Neural cell (in vitro differentiated cells): ENCODE results near the gene CD27. TPM values are rescaled to one million over a fixed set of nuclear protein-coding genes. Genes with fewer than 3 reads are reported as not detected.

Experiments
- H2AFZ ChIP-seq: fragments of 200-600, 300-800 bp; sonication (generic), shearing (Covaris generic); 2 replicates; pipeline ENCODE4 v1.6.0; 2014; ENCODE audit warnings: low read depth, mild to moderate bottlenecking, antibody characterized with exemption, low read length, moderate library complexity
- H3F3A ChIP-seq: fragments of 200-600 bp; shearing (Covaris generic); 2 replicates; pipeline ENCODE4 v1.6.1; 2016; ENCODE audit warnings: mild to moderate bottlenecking, moderate library complexity, mixed read lengths, antibody characterized with exemption, low read length; ENCODE audit not compliant: insufficient read depth, poor library complexity, severe bottlenecking
- H3K27ac ChIP-seq: fragments of 200-600, 300-800 bp; sonication (generic), shearing (Covaris generic); 2 replicates; pipeline ENCODE4 v1.5.1; 2014; ENCODE audit warnings: mild to moderate bottlenecking, low read length, moderate library complexity
- H3K27me3 ChIP-seq: fragments of 300-800, 200-600 bp; sonication (generic), shearing (Covaris generic); 2 replicates; pipeline ENCODE4 v1.6.0; 2014; ENCODE audit warnings: mild to moderate bottlenecking, low read depth, low read length, moderate library complexity; ENCODE audit not compliant: insufficient read depth
- H3K36me3 ChIP-seq: fragments of 300-800, 200-600 bp; sonication (generic), shearing (Covaris generic); 2 replicates; pipeline ENCODE4 v1.5.1; 2014; ENCODE audit warnings: mild to moderate bottlenecking, antibody characterized with exemption, low read length, moderate library complexity; ENCODE audit not compliant: insufficient read depth
- H3K4me2 ChIP-seq: fragments of 300-800, 200-600 bp; sonication (generic), shearing (Covaris generic); 2 replicates; pipeline ENCODE4 v1.6.0; 2014; ENCODE audit warnings: mild to moderate bottlenecking, low read length
- H3K4me3 ChIP-seq: fragments of 300-800, 200-600 bp; sonication (generic), shearing (Covaris generic); 2 replicates; pipeline ENCODE4 v1.5.1; 2014; ENCODE audit warnings: mild to moderate bottlenecking, low read length, moderate library complexity
- H3K79me2 ChIP-seq: fragments of 200-600 bp; shearing (Covaris generic); replicated peaks from 2 replicates; pipeline ENCODE4 v1.6.0; 2014; ENCODE audit warnings: mild to moderate bottlenecking, low read length, moderate library complexity; ENCODE audit not compliant: insufficient read depth
- H3K9ac ChIP-seq: fragments of 300-800, 200-600 bp; sonication (generic), shearing (Covaris generic); 2 replicates; pipeline ENCODE4 v1.6.1; 2016; ENCODE audit warnings: mild to moderate bottlenecking, low read length, mixed read lengths
- H3K9me2 ChIP-seq: fragments of 200-600 bp; shearing (Covaris generic); 2 replicates; pipeline ENCODE4 v1.6.1; 2016; ENCODE audit warnings: mild to moderate bottlenecking, low read length, mixed read lengths; ENCODE audit not compliant: insufficient read depth
- H3K9me3 ChIP-seq: fragments of 200-600, 300-800 bp; sonication (generic), shearing (Covaris generic); 2 replicates; pipeline ENCODE4 v1.6.1; 2016; ENCODE audit warnings: mild to moderate bottlenecking, mixed run types, low read length, moderate library complexity, mixed read lengths
- H4K20me1 ChIP-seq: fragments of 200-600 bp; shearing (Covaris generic); 2 replicates; pipeline ENCODE4 v1.6.1; 2016; ENCODE audit warnings: mild to moderate bottlenecking, mixed run types; ENCODE audit not compliant: insufficient read depth
- CTCF ChIP-seq: fragments of 450-650 bp; IDR thresholded peaks from 2 replicates; pipeline ENCODE4 v1.5.1; 2014; ENCODE audit warnings: antibody characterized with exemption, mild to moderate bottlenecking, moderate library complexity; ENCODE audit not compliant: poor library complexity, severe bottlenecking
- EP300 ChIP-seq: fragments of 450-650 bp; conservative IDR thresholded peaks from 2 replicates; pipeline ENCODE4 v1.6.1; 2014; ENCODE audit warnings: antibody characterized with exemption, mild to moderate bottlenecking, moderate library complexity; ENCODE audit not compliant: poor library complexity, severe bottlenecking
- EZH2 ChIP-seq: fragments of 200-600, 300-800 bp; shearing (Covaris generic), sonication (generic); IDR thresholded peaks from 2 replicates; pipeline ENCODE4 v1.6.1; 2014; ENCODE audit warnings: antibody characterized with exemption, low read length, borderline replicate concordance, mild to moderate bottlenecking; ENCODE audit not compliant: insufficient read depth, poor library complexity, severe bottlenecking
- MXI1 ChIP-seq: fragments of 450-650 bp; conservative IDR thresholded peaks from 2 replicates; pipeline ENCODE4 v1.6.1; 2014; ENCODE audit warnings: antibody characterized with exemption, mild to moderate bottlenecking; ENCODE audit not compliant: poor library complexity, severe bottlenecking
- POLR2AphosphoS5 ChIP-seq: IDR thresholded peaks from 2 replicates; pipeline ENCODE4 v1.6.1; 2012
- RAD21 ChIP-seq: fragments of 450-650 bp; conservative IDR thresholded peaks from 2 replicates; pipeline ENCODE4 v1.6.1; 2014; ENCODE audit warnings: antibody characterized with exemption, mild to moderate bottlenecking, moderate library complexity
- REST ChIP-seq: IDR thresholded peaks from 2 replicates; pipeline ENCODE4 v1.6.1; 2012; ENCODE audit warnings: borderline replicate concordance
- SMC3 ChIP-seq: fragments of 450-650 bp; conservative IDR thresholded peaks from 2 replicates; pipeline ENCODE4 v1.6.1; 2014; ENCODE audit warnings: antibody characterized with exemption, mild to moderate bottlenecking, moderate library complexity; ENCODE audit not compliant: poor library complexity
- TAF1 ChIP-seq: IDR thresholded peaks from 2 replicates; pipeline ENCODE4 v1.6.1; 2012; ENCODE audit warnings: low read depth
- polyA minus RNA-seq: library from RNA; depleted of rRNA, polyadenylated mRNA; stranded (reverse); fragments of >200 nt; gene quantifications from 2 replicates; pipeline ENCODE4 v1.2.3, GENCODE V29; 2014
- polyA plus RNA-seq: library from polyadenylated mRNA; depleted of rRNA; stranded (reverse); fragments of >200 nt; gene quantifications from 2 replicates; pipeline ENCODE4 v1.2.3, GENCODE V29; 2014

Gene CD27
- polyA plus RNA-seq (not detected in 2 replicates), polyA minus RNA-seq (not detected in 2 replicates)

GRCh38 chr12:6444704-6445688 lies at the start of gene CD27:
Gene CD27, plus strand, starts transcription at chr12:6444955. Its CDS starts 141 bp downstream, at chr12:6445096.
- Histone ChIP-seq H3K79me2 (no peaks in the 10 kb centered on the region), H3F3A (no peaks in the 10 kb centered on the region), H3K36me3 (no peaks in the 10 kb centered on the region), H3K27ac (no peak within 1 kb of the TSS), H3K4me2 (no peak within 1 kb of the TSS), H3K9ac (no peak within 1 kb of the TSS), H3K9me2 (no peaks in the 10 kb centered on the region), H3K9me3 (no peaks in the 10 kb centered on the region), H3K27me3 (no peaks in the 10 kb centered on the region), H3K4me3 (no peak within 1 kb of the TSS), H2AFZ (no peak within 1 kb of the TSS), H4K20me1 (no peaks in the 10 kb centered on the region)
- TF ChIP-seq MXI1 (no peak), REST (no peak), POLR2AphosphoS5 (no peak), EZH2 (no peak), SMC3 (no peak), CTCF (no peak), EP300 (no peak), RAD21 (no peak), TAF1 (no peak)

GRCh38 chr12:6396031-6396430 lies 48.7 kb upstream of the CD27 start:
- Histone ChIP-seq H3K4me3 (no peak overlapping the region), H3K9me3 (no peaks in the 10 kb centered on the region), H3K79me2 (no peaks in the 10 kb centered on the region), H3K9ac (no peak overlapping the region), H3K4me2 (no peak overlapping the region), H3K27ac (no peak overlapping the region), H3K27me3 (no peaks in the 10 kb centered on the region), H3K9me2 (no peaks in the 10 kb centered on the region), H4K20me1 (no peaks in the 10 kb centered on the region), H3F3A (no peaks in the 10 kb centered on the region), H3K36me3 (no peaks in the 10 kb centered on the region), H2AFZ (no peak overlapping the region)
- TF ChIP-seq RAD21 (no peak), REST (no peak), POLR2AphosphoS5 (no peak), EP300 (no peak), EZH2 (no peak), MXI1 (no peak), TAF1 (no peak), CTCF (no peak), SMC3 (no peak)
